ENCODE measurements around the gene HPN.

The HPN gene

DNA sequence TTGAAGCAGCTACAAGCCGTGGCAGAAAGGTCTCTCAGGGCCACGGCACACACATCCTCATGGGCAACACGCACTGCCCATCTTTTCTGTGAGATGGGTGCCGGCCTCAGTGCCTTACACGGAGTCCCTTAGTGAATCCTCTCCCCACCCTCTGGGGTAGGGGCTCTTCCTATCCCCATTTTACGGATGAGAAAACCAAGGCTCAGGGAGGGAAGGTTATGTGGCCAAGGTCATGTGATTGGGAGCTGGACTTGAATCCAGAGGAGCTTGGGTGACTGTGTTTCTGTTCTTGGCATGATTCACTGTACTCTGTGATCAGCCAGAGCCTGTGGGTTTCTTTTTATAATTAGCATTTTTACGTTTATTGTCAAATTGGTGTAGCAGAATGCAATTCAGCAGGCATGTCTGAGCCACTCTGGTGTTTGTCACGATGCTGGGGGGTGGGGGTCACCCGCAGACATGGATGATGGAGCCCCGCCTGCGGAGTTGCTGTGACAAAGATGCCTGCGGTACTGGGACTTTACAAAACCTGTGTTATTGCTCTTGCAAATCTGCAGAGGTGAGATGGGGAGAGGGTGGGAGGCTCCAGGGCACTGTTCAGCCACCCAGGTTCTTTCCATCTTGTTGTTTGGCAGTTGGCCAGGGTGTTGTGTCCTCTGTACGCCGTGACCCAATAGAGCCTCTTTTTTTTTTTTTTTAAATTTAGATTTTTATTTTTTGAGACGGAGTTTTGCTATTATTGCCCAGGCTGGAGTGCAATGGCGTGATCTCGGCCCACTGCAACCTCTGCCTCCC lies 6.7 kb upstream of the HPN start:
- TF ChIP-seq EZH2 (IDR thresholded peaks at IDR 0.05; ENCODE audit: borderline replicate concordance, low read length): no peak
- TF ChIP-seq, protein P1, sequence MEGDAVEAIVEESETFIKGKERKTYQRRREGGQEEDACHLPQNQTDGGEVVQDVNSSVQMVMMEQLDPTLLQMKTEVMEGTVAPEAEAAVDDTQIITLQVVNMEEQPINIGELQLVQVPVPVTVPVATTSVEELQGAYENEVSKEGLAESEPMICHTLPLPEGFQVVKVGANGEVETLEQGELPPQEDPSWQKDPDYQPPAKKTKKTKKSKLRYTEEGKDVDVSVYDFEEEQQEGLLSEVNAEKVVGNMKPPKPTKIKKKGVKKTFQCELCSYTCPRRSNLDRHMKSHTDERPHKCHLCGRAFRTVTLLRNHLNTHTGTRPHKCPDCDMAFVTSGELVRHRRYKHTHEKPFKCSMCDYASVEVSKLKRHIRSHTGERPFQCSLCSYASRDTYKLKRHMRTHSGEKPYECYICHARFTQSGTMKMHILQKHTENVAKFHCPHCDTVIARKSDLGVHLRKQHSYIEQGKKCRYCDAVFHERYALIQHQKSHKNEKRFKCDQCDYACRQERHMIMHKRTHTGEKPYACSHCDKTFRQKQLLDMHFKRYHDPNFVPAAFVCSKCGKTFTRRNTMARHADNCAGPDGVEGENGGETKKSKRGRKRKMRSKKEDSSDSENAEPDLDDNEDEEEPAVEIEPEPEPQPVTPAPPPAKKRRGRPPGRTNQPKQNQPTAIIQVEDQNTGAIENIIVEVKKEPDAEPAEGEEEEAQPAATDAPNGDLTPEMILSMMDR (IDR thresholded peaks at IDR 0.05; ENCODE audit: low read length): no peak
- Histone ChIP-seq H3K4me2 (ENCODE audit: low read length) (no peak overlapping the region), H3K36me3 (ENCODE audit: insufficient read depth, low read length) (no peaks in the 10 kb centered on the region), H4K20me1 (ENCODE audit: insufficient read depth, low read length) (no peaks in the 10 kb centered on the region), H2AFZ (ENCODE audit: low read length) (no peak overlapping the region), H3F3A (ENCODE audit: insufficient read depth, low read length) (no peaks in the 10 kb centered on the region), H3K9ac (ENCODE audit: low read length) (no peak overlapping the region), H3K4me3 (ENCODE audit: low read depth, low read length, poor library complexity, severe bottlenecking) (no peak overlapping the region), H3K27ac (ENCODE audit: low read depth, low read length, poor library complexity, severe bottlenecking) (no peak overlapping the region), H3K79me2 (ENCODE audit: insufficient read depth, low read length) (no peaks in the 10 kb centered on the region), H3K9me2 (ENCODE audit: low read depth, low read length) (no peaks in the 10 kb centered on the region), H3K9me3 (ENCODE audit: low read length) (no peaks in the 10 kb centered on the region), H3K4me1 (ENCODE audit: insufficient read depth, low read length, severe bottlenecking) (peaks cover 5% of the 10 kb centered on the region), H3K27me3 (ENCODE audit: insufficient read depth, low read length) (peaks cover 11% of the 10 kb centered on the region)

DNA sequence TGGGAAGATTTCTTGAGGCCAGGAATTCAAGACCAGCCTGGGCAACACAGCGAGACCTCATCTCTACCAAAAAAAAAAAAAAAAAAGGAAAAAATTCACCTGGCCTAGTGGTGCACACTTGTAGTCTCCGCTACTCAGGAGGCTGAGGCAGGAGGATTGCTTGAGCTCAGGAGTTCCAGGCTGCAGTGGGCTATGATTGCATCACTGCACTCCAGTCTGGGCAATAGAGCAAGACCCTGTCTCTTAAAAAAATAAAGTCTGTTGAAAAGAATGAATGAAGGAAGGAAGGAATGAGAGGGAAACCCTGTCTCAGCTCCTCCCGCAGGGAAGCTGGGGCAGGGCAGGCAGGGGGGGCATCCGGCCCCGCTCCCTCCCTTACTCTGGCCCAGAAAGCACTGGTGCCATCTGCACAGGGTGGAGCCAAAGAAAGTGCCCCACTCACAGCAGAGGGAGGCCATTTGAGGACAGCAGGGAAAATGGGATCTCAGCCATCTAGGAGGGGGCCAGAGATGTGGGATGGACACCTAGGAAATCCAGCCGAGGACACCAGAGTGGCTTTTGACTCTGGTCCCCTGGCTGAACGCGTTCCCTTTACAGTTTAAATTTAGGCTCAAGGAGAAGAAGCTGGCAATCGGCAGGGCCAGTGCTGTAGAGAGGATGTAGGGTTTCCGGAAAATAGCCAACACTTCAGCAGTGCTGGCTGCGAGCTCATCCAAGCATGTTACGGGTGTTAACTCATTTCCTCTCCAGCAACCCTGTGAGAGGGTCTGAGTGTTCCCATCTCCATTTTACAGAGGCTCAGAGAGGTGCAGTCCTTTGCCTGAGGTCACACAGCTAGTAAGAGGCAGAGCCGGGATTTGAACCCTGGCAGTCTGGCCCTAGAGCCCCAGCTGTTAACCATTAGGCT lies 3.6 kb upstream of the HPN start:
- Histone ChIP-seq H2AFZ (ENCODE audit: low read length) (no peak overlapping the region), H3K36me3 (ENCODE audit: insufficient read depth, low read length) (no peaks in the 10 kb centered on the region), H3K79me2 (ENCODE audit: insufficient read depth, low read length) (no peaks in the 10 kb centered on the region), H3K4me1 (ENCODE audit: insufficient read depth, low read length, severe bottlenecking) (peaks cover 5% of the 10 kb centered on the region), H3K4me2 (ENCODE audit: low read length) (no peak overlapping the region), H3K4me3 (ENCODE audit: low read depth, low read length, poor library complexity, severe bottlenecking) (no peak overlapping the region), H3K27ac (ENCODE audit: low read depth, low read length, poor library complexity, severe bottlenecking) (no peak overlapping the region), H3F3A (ENCODE audit: insufficient read depth, low read length) (no peaks in the 10 kb centered on the region), H3K9me2 (ENCODE audit: low read depth, low read length) (no peaks in the 10 kb centered on the region), H3K27me3 (ENCODE audit: insufficient read depth, low read length) (no peaks in the 10 kb centered on the region), H3K9me3 (ENCODE audit: low read length) (no peaks in the 10 kb centered on the region), H4K20me1 (ENCODE audit: insufficient read depth, low read length) (no peaks in the 10 kb centered on the region), H3K9ac (ENCODE audit: low read length) (no peak overlapping the region)
- TF ChIP-seq, protein P1 (IDR thresholded peaks at IDR 0.05; ENCODE audit: low read length): no peak
- TF ChIP-seq EZH2 (IDR thresholded peaks at IDR 0.05; ENCODE audit: borderline replicate concordance, low read length): no peak

DNA sequence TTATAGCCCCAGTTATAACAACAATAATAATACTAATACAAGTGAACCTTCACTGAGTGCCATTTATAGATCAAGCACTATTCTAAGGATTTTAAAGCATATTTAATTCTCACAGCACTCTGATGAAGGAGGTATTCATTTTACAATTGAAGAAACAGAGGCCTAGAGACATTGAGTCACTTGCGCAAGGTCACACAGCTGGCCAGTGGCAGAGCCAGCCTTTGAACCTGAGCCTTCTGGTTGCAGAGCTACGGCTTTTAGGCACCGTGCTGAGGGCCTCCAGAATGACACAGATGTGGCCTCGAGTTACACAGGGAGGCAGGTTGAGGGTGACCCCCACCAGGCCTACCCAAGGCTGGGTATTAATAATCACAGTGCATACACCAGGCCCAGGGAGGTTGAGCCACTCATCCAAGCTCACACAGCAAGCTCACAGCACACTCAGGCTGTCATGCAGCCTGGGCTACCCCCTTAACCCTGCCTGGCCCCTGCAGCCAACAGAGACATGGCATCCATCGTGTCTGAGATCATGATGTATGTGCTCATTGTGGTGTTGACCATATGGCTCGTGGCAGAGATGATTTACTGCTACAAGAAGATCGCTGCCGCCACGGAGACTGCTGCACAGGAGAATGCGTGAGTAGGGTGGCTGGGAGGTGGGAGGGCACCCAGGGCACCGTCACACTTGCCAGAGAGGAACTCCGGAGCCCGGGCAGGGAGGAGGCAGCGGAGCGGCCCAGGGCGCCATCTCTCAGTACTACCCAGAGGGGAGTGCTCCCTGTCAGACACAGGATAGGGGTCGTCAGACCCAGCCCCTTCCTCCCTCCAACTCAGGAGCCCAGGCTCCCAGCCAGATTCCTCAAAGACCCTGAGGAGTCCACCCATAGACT lies 2.7 kb upstream of the HPN start:
- no peaks in the 10 kb centered on the region for H3K9me3 ChIP-seq (ENCODE audit: low read length)
- no peak for TF ChIP-seq EZH2 (IDR thresholded peaks at IDR 0.05; ENCODE audit: borderline replicate concordance, low read length)
- TF ChIP-seq, protein P1 (IDR thresholded peaks at IDR 0.05; ENCODE audit: low read length): no peak
- H3K4me3 ChIP-seq (ENCODE audit: low read depth, low read length, poor library complexity, severe bottlenecking): no peak overlapping the region
- H3K4me2 ChIP-seq (ENCODE audit: low read length): no peak overlapping the region
- H3K36me3 ChIP-seq (ENCODE audit: insufficient read depth, low read length): no peaks in the 10 kb centered on the region
- H2AFZ ChIP-seq (ENCODE audit: low read length): no peak overlapping the region
- peaks cover 5% of the 10 kb centered on the region for H3K4me1 ChIP-seq (ENCODE audit: insufficient read depth, low read length, severe bottlenecking)
- H3K79me2 ChIP-seq (ENCODE audit: insufficient read depth, low read length): no peaks in the 10 kb centered on the region
- no peaks in the 10 kb centered on the region for H3K27me3 ChIP-seq (ENCODE audit: insufficient read depth, low read length)
- H3K9me2 ChIP-seq (ENCODE audit: low read depth, low read length): no peaks in the 10 kb centered on the region
- H3K27ac ChIP-seq (ENCODE audit: low read depth, low read length, poor library complexity, severe bottlenecking): no peak overlapping the region
- H4K20me1 ChIP-seq (ENCODE audit: insufficient read depth, low read length): no peaks in the 10 kb centered on the region
- H3K9ac ChIP-seq (ENCODE audit: low read length): no peak overlapping the region
- H3F3A ChIP-seq (ENCODE audit: insufficient read depth, low read length): no peaks in the 10 kb centered on the region
